HG02973 (cell line): ENCODE results near the gene PRKAR1B.

ENCODE experiments used
- ATAC-seq: cut with Tn5 transposase; IDR thresholded peaks from one replicate; pipeline ENCODE4 v1.9.1; 2021; ENCODE audit warnings: moderate library complexity; ENCODE audit not compliant: unreplicated experiment

PRKAR1B gene

DNA sequence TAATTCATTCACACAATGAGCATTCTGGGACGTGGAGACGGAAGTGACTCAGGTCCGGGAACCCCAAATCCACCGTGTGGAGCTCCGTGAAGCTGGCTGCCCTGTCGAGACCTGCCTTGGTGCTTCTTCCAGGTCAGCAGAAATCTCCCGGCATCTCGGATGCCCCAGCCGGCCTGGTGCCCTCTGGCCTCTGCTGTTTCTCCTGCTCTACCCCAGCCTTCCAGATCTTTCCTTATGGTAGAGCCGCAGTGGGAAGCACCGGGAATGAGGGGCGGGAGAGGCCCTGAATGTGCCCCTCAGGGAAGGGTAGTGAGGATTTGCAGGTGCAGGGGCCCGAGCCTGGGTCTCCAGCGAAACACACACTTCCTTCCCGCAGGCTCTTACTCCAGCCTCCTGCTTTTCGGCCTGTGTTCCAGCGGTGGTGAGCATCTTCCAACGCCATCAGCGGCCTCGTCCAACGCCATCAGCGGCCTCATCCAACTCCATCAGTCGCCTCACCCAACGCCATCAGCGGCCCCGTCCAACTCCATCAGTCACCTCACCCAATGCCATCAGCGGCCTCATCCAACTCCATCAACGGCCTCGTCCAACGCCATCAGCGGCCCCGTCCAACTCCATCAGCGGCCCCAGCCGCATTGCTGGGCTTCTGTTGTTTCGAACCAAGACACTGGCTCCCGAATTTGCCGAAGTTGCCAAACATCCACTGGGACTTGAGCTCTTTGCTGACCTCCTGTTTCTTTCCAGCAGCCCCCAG lies 150.4 kb downstream of the PRKAR1B start:
- ATAC-seq, result no peak

DNA sequence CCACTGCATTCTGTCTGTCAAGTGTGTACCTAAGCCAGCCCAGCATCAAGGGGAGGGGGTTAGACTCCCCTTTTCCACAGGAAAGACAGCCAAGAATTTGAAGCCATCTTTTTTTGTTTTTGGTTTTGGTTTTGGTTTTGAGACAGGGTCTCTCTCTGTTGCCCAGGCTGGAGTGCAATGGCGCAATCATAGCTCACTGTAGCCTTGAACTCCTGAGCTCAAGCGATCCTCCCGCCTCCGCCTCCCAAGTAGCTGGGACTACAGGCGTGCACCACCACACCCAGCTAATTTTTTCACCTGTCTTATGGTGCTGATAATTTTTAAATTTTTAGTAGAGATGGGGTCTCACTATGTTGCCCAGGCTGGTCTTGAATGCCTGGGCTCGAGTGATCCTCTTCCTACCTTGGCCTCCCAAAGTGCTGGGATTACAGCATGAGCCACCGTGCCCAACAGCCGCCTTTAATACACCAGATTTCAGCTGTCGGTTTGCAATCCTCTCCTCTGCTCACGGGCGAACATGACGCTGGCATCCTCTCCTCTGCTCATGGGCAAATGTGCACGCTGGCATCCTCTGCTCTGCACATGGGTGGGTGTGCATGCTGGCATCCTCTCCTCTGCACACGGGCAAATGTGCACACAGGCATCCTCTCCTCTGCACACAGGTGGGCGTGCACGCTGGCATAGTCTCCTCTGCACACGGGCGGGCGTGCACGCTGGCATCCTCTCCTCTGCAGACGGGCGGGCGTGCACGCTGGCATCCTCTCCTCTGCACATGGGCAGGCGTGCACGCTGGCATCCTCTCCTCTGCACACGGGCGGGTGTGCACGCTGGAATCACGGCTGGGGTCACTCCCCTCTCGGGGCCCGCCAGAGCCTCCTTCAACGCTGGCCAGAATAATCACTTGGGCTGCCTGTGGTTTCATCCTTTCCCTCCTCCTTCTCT lies 151.4 kb downstream of the PRKAR1B start:
- ATAC-seq, result no peak

DNA sequence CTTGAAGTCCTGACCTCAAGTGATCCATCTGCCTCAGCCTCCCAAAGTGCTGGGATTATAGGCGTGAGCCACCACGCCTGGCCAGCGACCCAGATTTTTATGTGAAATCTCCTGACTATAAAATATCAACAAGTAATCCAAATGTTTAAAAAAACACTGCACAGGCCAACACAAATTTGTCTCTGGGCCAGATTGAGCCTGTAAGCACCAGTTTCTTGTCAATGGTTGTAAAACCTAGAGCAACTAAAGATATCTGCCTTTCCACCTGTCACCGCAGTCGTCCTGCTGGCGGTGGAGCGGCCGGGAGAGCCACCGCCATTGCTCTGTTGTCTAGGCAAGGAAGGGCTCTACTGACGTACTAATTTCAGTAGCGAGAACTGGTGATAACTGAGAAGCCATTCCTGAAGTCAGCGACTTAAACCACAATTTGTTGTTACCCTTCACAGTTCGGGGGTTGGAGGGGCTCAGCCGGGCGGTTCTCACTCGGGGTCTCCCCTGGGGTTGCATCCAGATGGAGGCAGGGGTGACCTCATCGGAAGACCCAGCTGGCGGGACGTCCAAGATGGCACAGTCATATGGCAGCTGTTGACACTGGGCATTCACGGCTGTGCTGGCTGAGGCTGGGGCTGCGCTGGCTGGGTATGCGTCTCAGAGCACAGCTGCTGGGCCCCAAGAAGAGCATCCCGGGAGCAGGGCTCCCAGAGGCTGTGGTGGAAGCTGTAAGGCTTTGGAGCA lies 152.3 kb downstream of the PRKAR1B start:
- no peak for ATAC-seq

DNA sequence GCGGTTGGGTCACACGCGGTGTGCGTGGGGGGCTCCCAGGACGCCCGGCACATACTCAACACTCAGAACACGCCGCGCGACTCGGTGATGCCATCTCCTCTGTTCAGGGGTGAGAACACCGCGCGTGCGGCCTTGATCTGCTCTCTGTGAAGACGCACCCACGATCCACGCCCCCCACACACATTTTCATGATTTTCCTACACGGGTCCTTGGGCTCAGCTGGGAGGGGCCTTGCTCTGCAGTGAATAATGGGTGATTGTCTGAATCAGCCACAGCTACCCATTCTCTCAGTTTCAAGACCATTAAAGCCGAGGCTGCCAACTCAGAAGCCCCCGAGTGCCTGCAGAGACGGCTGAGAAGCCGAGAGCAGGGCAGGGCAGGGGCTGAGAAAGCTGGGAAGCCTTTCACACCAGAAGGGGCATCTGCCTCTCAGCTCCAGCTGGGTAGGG lies 153.1 kb downstream of the PRKAR1B start:
- no peak for ATAC-seq

DNA sequence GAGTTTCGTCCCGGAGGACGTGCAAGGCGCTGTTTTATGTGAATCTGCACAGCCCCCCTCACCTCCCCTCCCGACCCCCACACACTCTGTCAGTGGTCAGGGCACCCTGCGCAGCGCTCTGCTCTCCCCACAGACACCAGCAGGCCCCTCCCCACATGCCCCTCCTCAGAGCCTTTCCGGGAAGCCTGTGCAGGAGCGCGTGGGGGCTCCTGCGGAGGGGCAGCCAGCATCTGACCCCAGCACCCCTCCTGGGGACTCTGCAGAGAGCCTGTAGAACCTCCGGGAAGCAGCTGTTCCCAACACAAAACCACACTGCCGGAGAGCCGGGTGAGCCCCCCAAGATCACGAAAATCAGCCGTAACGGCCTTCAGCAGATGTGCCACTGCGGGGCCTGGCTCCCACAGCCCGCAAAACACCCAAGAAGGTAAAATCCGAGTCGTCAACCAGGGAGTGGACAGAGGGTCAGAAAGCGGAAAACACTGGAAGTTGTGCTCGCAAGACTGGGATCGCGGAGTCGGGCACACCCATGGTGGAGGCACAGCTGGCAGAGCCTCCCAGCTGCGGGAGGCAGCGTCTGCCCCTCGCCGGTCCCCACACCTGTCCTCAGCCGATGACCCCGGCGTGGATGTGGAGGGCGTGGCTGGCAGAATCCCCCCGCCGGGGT lies 153.7 kb downstream of the PRKAR1B start:
- no peak for ATAC-seq

DNA sequence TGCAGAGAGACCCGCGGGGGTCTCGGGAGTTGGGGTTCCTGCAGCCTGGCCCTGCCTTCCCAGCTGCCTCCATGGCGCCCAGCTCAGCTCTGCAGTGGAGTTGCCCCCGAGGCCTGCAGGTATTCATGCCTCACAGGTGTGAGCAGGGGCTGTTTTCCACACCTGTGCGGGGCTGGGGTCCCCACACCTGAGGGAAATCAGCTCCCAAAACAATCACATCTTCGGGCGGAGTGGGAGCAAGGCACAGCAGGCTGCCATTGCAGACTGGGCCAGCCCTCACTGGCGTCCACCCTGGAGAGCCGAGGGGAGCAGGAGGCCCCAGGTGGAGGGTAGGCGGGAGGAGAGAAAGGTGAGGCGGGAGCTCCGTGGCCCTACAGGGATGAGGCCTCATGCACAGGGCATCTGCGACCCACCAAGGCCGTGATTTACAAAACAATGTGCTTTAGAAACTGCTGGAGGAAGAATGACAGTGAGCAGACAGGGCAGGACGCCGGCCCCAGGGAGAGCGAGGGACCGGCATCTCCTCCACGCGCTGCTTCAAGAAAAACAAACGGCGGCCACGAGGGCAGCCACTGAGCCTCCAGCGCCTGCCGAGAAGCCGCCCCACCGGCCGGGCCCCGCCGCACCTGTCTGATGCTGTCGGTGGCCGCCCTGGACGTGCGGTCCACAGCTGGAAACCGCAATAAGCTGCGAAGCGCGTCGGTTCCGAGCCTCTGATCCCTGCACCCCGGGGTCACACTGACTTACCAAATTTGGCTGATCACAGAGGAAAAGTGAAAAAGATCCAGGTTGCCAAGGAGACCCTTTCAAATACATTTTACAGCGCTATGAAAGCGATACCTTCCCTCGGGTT lies 154.4 kb downstream of the PRKAR1B start:
- no peak for ATAC-seq

DNA sequence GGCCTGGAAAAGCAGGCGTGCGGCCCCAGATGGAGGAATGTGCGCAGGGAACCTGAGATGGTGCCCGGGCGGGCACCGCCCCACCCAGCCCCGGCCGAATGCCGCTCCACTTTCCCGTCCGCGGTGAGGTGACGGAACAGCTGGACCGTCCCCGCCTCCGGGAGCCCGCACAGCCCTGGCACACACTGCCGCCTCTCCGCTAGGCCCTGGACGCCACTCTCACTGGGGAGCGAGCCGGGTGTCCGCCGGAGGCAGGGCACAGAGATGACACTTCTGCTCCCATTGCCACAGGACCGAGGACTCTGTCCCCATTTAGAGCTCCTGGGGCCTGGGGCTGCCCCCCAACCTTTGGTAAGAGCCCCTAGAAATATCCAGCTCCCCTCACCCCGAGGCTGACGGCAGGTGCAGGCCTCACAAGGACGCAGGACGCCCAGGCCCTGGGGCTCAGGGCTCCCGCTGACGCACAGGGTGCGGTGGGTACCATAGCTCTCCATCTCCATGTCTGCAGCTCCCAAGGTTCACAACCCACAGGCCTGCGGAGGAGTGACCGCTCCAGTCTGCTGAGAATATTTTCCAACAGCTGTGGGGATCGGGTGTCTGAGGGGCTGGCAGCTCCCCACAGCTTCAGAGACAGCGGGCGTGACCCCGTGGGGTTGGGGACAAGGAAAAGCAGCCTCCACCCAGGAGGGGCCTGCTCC lies 155.2 kb downstream of the PRKAR1B start:
- ATAC-seq, result no peak

DNA sequence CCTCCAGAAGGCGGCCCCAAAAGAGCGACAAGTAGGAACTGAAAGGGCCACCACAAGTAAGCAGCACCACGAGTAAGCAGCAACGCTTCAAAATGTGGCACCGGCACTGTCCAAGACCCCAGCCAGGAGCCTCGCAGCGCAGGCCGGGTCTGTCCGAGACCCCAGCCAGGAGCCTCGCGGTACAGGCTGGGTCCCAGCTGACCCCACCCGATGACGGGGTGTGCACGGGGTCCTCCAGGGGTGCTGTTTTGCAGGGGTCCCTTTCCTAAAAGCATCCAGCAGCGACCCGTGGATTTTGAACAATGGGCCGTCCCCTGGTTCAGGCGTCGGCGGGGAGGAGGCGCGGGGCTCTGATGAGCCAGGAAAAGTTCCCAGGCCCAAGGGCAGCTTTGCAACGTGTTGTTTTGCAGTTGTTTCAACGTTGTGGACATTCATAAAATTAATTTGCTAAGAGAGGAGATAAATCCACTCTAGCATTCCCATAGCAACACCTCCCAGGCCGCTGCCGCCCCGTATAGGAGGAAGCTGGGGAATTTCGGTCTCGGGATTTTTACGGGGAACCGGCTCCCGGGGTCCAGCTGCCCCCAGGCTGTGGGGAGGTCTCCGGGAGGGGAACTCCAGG lies 155.9 kb downstream of the PRKAR1B start:
- no peak for ATAC-seq

DNA sequence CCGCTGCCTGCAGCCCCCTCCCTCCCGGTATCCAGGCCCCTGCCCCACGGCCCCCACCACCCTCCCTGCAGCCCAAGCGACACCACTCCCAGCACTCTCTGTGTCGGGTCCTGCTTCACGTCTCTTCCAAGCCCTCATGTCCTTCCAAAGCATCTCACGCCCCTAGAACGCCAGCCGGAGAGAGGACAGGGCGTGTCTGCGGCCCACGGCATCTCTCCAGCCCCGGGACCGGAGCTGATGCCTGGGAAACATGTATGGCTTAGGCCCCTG lies 156.3 kb downstream of the PRKAR1B start:
- no peak for ATAC-seq

DNA sequence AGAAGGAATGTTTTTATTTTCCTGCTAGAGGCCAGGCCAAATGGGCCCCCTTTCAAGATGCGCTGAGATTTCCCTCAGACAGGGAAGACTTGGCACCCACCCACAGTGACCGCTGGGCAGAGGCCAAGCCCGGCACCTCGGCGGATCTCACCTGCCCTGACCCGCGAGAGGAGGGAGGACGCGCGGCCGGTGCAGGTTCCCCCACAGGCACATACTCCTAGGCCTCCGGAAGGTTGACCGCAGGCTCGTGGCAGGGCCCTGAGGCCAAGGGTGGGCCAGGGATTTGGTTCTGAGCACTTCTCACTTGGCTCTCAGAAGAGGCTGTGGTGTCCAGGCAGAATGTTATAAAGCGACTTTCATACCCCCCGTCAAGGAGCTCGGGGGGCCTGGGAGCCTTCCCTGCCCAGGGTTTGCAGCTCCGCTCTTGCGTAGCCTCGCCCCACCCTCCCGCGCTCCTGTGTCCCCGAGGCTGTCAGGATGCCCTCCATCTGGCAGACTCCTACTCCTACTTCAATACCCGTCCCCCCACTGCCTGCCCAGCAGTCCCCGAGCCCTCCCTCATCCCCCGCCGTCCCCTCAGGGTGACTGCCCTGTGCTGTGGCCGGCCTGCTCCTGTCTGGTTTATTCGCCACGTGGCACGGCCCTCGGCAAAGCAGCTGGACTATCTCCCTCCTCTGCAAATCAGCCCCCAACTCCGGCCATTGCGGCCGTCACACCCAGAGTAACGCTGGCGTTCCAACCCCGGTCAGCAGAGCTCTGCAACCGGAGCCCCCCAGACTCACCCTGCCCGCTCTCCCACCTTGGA lies 156.9 kb downstream of the PRKAR1B start:
- ATAC-seq, result no peak

DNA sequence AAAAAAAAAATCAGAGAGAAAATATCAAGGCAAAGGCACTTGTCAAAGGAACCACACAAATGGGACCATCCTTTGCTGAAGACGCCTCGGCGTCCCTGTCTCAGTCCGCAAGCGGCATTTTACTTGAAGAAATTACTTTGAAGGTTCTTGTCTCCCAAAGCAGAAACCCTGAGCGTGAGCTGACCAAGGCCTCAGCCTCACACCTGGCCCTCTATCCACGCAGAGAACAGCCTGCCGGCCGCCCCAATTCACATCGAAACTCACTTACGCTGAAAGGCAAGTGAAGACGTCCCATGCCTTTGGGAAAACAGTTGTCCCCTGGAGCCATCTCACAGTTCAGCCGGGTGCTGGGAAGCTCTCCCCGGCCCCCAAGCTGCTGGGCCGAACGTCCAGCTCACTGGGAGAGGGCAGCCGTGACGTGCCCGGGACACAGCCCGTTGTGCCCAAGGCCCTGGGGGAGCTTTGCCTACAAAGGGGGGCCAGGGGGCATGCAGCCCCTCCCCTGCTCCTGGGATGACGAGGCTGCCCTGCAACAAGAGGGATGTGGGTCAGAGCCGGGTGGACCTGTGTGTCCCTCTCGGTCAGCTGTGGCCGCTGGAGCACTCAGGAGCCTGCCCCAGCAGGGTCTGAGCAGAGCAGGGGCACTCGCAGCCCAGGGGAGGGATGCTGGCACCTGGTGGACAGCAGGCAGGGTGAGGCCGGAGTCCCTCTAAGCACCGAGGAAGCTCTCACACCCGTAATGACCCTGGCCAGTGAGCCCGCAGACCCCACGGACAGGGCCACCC lies 157.8 kb downstream of the PRKAR1B start:
- no peak for ATAC-seq

DNA sequence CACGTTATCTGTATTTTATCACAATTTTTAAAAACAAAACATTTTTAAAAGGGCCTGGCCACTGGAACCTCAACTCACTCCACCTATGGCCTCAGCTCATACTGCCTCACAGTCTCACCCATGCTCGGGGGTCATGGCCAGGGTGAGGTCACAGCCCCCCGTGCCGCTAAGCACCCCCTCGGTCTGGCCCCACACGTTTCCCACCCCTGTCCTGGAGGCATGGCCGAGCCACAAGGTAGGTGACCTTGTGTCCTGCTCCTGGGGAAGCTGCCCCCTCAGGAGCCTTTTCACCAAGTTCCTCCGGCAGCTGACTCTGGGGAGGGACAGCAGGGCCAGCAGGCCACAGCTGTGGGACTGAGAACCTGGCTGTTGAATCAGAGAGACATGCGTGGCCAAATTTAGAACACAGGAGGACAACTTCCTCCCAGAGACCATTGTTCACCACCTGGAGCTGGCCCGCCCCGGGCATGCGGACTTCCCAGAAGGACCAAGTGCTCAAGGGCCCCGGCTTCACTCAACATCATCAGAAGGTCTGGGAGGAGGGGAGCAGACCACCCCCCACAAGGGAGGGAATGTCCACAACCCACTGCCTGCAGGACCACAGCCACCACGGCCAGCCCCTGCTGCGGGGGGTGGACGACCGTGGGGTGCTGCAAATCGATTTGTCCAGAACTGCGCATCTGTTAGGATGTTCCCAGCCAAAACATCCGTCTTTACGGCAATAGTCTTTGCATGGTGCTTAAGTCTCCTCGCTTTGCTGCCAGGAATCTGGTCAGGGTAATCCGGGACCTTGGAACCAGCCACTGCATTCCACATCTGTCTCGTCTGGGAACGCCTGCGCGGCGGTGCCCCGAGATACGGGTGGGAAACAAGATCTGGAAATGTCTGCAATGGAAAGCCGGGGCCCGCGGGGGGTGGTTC lies 158.8 kb downstream of the PRKAR1B start:
- no peak for ATAC-seq

DNA sequence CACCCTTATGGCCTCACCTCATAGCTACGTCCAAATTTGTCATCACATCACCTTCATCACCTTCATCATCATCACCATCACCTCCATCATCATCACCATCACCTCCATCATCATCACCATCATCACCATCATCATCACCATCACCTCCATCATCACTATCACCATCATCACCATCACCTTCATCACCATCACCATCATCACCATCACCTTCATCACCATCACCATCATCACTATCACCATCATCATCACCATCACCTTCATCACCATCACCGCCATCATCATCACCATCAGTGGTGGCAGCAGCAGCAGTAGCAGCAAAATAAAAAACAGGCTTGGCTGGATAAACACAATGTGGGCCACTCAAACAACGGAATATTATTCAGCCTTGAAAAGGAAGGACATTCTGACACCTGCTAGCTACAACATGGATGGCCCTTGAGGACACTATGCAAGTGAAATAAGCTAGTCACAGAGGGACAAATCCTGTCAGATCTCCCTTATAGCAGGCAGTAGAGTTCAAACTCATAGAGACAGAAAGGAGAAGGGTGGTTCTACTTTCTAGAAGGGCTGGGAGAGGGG lies 159.7 kb downstream of the PRKAR1B start:
- ATAC-seq, result no peak

DNA sequence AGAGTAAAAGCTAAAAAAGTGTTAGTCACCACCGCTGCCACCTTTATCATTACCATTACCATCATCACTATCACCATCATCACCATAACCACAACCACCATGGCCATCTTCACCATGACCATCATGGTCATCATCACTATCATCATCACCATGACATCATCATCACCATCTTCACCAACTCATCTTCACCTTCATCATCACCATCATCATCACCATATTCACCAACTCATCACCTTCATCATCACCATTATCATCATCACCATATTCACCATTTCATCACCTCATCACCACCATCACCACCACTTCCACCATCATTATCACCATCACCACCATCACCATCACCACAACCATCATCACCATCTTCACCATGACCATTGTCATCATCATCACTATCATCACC lies 161.0 kb downstream of the PRKAR1B start:
- no peak for ATAC-seq

DNA sequence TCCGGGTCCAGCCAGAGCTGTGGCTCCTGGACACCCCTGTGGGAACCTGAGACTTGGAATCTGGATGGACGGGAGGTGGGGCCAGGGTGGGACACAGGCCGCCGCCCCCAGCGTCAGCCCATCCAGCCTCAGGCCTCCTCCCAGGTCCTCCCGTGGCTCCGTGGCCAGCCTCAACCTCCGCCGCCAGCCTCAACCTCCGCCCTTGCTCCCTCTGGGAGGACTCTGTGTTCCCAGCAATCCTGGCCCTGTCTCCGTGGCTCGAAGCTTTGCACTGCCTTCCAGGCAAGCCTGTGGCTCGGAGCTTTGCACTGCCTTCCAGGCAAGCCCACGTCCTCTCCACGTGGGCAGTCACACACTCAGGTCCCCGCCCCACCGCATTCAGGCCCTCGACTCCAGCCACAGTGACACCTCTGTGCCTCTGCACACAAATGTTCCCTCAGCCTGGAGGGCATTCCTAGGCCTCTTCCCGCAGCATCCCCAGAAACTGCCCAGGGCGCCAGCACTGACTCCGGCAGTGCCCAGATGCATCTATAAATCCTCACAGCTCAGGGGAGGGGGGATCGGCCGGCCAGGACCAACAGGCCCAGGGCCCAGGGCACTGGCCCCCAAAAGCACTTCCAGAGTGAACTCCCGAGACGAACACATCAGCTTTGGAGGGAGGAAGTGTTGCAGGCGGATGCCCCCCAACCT lies 162.8 kb downstream of the PRKAR1B start:
- no peak for ATAC-seq
